Heart left ventricle (tissue), 16 donors: ENCODE measurements around the gene XCL1. TPM values are rescaled to one million over a fixed set of nuclear protein-coding genes. Genes with fewer than 3 reads are reported as not detected.

Experiments used
- ATAC-seq, 4 donors: fragments of 200-7000 bp; cut with Tn5 transposase; one replicate each; pipeline ENCODE4 v1.9.1; 2020 to 2022; ENCODE audit warnings: moderate library complexity in 4 of 4, mild to moderate bottlenecking in 3 of 4, moderate number of reproducible peaks in 1 of 4
- DNase-seq, 5 donors: peaks; one replicate each; pipeline ENCODE4 v3.0.0-alpha.2; 2020
- H3K27ac ChIP-seq, 12 donors: fragments of 200-600 bp; sonication (generic) in 4 of 12; one replicate each; pipeline versions ENCODE4 v1.5.0 to v1.8.0; 2016 to 2022; ENCODE audit warnings: mild to moderate bottlenecking in 2 of 12
- H3K27me3 ChIP-seq, 9 donors: fragments of 200-600 bp; sonication (generic) in 2 of 9; one replicate each; pipeline versions ENCODE4 v1.5.1 to v1.8.0; 2016 to 2022; ENCODE audit warnings: mild to moderate bottlenecking in 3 of 9
- H3K36me3 ChIP-seq, 9 donors: fragments of 200-600 bp; sonication (generic) in 2 of 9; one replicate each; pipeline versions ENCODE4 v1.5.0 to v1.8.0; 2018 to 2022; ENCODE audit warnings: mild to moderate bottlenecking in 2 of 9
- H3K4me1 ChIP-seq, 12 donors: fragments of 200-600 bp; sonication (generic) in 4 of 12; one replicate each; pipeline versions ENCODE4 v1.5.0 to v1.8.0; 2016 to 2022; ENCODE audit warnings: mild to moderate bottlenecking in 3 of 12
- H3K4me3 ChIP-seq, 12 donors: fragments of 200-600 bp; sonication (generic) in 4 of 12; one replicate each; pipeline versions ENCODE4 v1.5.0 to v1.8.0; 2017 to 2022; ENCODE audit warnings: mild to moderate bottlenecking in 9 of 12, moderate library complexity in 4 of 12
- H3K9me3 ChIP-seq, 12 donors: fragments of 200-600 bp; sonication (generic) in 4 of 12; one replicate each; pipeline versions ENCODE4 v1.5.0 to v1.8.0; 2016 to 2022; ENCODE audit warnings: mild to moderate bottlenecking in 1 of 12
- CTCF ChIP-seq, 12 donors: fragments of 200-600 bp; sonication (generic) in 4 of 12; IDR thresholded peaks; one replicate each; pipeline versions ENCODE4 v1.5.0 to v1.8.0; 2018 to 2022; ENCODE audit warnings: antibody characterized with exemption in 12 of 12, mild to moderate bottlenecking in 5 of 12
- POLR2A ChIP-seq, 2 donors: fragments of 450-650 bp; IDR thresholded peaks; one replicate each; pipeline ENCODE4 v1.6.1; 2017; ENCODE audit warnings: antibody characterized with exemption in 2 of 2, mild to moderate bottlenecking in 2 of 2, moderate library complexity in 2 of 2
- WGBS, 4 donors: extraction: QIAGEN DNeasy Blood & Tissue Kit in 2 of 4; methylation state at CpG; one replicate each; pipeline versions ENCODE4 v1.1.5 to v1.1.7; 2013 to 2018; 5-methylcytosine and 5-hydroxymethylcytosine counted together
- intact Hi-C, 10 donors: fragments of 100-400 bp; cut with DNase I; formaldehyde crosslinking; loops; one replicate each; pipeline versions ENCODE4 v1.11.1 to v1.14.2; 2022
- polyA plus RNA-seq, 2 donors: library from polyadenylated mRNA; stranded (reverse); fragments of 200-250 nt; gene quantifications; one replicate each; pipeline ENCODE4 v1.2.3, GENCODE V29; 2013
- total RNA-seq, 9 donors: library from RNA; depleted of rRNA in 2 of 9; stranded (reverse); fragments of >200 nt in 2 of 9; fragmentation: NEBNext Ultra II Directional in 3 of 9; extraction: Animal tissue kit (Norgen Biotek cat#: 25700) in 3 of 9; gene quantifications; one replicate each; pipeline versions ENCODE4 v1.1.0 to v1.2.4, GENCODE V29; 2016 to 2023
- donor health status: ischemic (EF 13 %, LVEDD 7.1; RV severe dilation, severe dysfunction).
- donor health status: healthy with polysubstance abuse.
- donor health status: DM: no; HTN: yes; CAD: no.
- donor health status: DM: no; HTN: no; CAD: no.
- donor health status: ischemic (EF 25% LVEDD 6.9; RV normal size, moderate dysfunction).
- donor health status: ischemic (EF 25% LVEDD 5.7; RV mildly dilated, moderate dysfunction).
- donor health status: healthy.
- donor health status: DM: yes; HTN: yes; CAD: no.
- donor health status: ischemic (EF 35%, LVEDD 5.7; RV mildly dilated, moderate dysfunction).
- donor health status: nonischemic (EF 11% LVEDD 7.7; RV severe dilation, severe dysfunction).
- donor health status: DM: yes; HTN: yes; CAD: no.
- donor health status: PGD.
- donor health status: ischemic (EF 29% LVEDD 5.4; RV normal size, mild dysfunction).
- donor health status: nonischemic (EF 23%, LVEDD 6.1; RV moderate dilation, normal function).

The XCL1 gene
- total and polyA plus RNA-seq, 11 donors = 0.14 to 2.3 (median 0.91) TPM; not detected in 5

- H3K9me3 ChIP-seq = no peaks in the 10 kb centered on the region
- ATAC-seq (no peak), DNase-seq (no peak)
- intact Hi-C loops = no loop called here
- H3K36me3 ChIP-seq = no peaks in the 10 kb centered on the region
- peaks cover 0 to 19% (median 0%) of the 10 kb centered on the region in 12 donors for H3K4me1 ChIP-seq
- H3K27ac ChIP-seq = no peak overlapping the region
- no peak for TF ChIP-seq CTCF (IDR thresholded peaks at IDR 0.05)
- TF ChIP-seq POLR2A (IDR thresholded peaks at IDR 0.05) = no peak
- 85 to 90% (median 89%) methylated on average over 4 of the region's 4 CpGs for WGBS, 4 donors
- no peaks in the 10 kb centered on the region for H3K27me3 ChIP-seq
- no peak overlapping the region for H3K4me3 ChIP-seq
Measured at GRCh38 chr1:168581817-168582572, 5.6 kb downstream of the XCL1 start.

GRCh38 chr1:168582688-168583336 lies 6.4 kb downstream of the XCL1 start:
- TF ChIP-seq CTCF (IDR thresholded peaks at IDR 0.05) = no peak
- TF ChIP-seq POLR2A (IDR thresholded peaks at IDR 0.05) = no peak
- Histone ChIP-seq H3K4me1 (peaks cover 0 to 19% (median 0%) of the 10 kb centered on the region in 12 donors), H3K27ac (no peak overlapping the region), H3K9me3 (no peaks in the 10 kb centered on the region), H3K4me3 (no peak overlapping the region), H3K27me3 (no peaks in the 10 kb centered on the region), H3K36me3 (no peaks in the 10 kb centered on the region)
- no peak for DNase-seq
- no peak for ATAC-seq
- intact Hi-C loops = no loop called here
- WGBS, 4 donors = 47 to 61% (median 58%) methylated on average over 6 of the region's 6 CpGs

GRCh38 chr1:168583571-168583970 lies 7.2 kb downstream of the XCL1 start:
- DNase-seq (no peak), ATAC-seq (no peak)
- TF ChIP-seq POLR2A (IDR thresholded peaks at IDR 0.05) (no peak), CTCF (IDR thresholded peaks at IDR 0.05) (no peak)
- Histone ChIP-seq H3K4me3 (no peak overlapping the region), H3K36me3 (no peaks in the 10 kb centered on the region), H3K27ac (no peak overlapping the region), H3K4me1 (peaks cover 0 to 14% (median 0%) of the 10 kb centered on the region in 12 donors), H3K27me3 (no peaks in the 10 kb centered on the region), H3K9me3 (no peaks in the 10 kb centered on the region)
- 81 to 87% (median 83%) methylated on average over 6 of the region's 6 CpGs for WGBS, 4 donors
- intact Hi-C loops = no loop called here

GRCh38 chr1:168585191-168585590 lies 8.8 kb downstream of the XCL1 start:
- WGBS, 4 donors = 43 to 48% (median 45%) methylated on average over 3 of the region's 3 CpGs
- DNase-seq = no peak
- peak in 3 of 4 donors; percentile 61 to 81 (median 81) for ATAC-seq
- H3K27ac ChIP-seq = peak overlapping the region in 4 of 12 donors; percentile 13 to 36 (median 23)
- no peaks in the 10 kb centered on the region for H3K9me3 ChIP-seq
- no peaks in the 10 kb centered on the region for H3K36me3 ChIP-seq
- H3K4me1 ChIP-seq = peaks cover 0 to 14% (median 0%) of the 10 kb centered on the region in 12 donors
- TF ChIP-seq CTCF (IDR thresholded peaks at IDR 0.05) = no peak
- no peak for TF ChIP-seq POLR2A (IDR thresholded peaks at IDR 0.05)
- H3K4me3 ChIP-seq = no peak overlapping the region
- H3K27me3 ChIP-seq = no peaks in the 10 kb centered on the region
- intact Hi-C loops = no loop called here
